GM21526 (cell line): Measurements from ENCODE around the gene PRR35.

Source experiments
- ATAC-seq: cut with Tn5 transposase; IDR thresholded peaks from one replicate; pipeline ENCODE4 v1.9.1; 2021; ENCODE audit warnings: moderate library complexity; ENCODE audit not compliant: unreplicated experiment, low FRiP score

PRR35 gene

DNA sequence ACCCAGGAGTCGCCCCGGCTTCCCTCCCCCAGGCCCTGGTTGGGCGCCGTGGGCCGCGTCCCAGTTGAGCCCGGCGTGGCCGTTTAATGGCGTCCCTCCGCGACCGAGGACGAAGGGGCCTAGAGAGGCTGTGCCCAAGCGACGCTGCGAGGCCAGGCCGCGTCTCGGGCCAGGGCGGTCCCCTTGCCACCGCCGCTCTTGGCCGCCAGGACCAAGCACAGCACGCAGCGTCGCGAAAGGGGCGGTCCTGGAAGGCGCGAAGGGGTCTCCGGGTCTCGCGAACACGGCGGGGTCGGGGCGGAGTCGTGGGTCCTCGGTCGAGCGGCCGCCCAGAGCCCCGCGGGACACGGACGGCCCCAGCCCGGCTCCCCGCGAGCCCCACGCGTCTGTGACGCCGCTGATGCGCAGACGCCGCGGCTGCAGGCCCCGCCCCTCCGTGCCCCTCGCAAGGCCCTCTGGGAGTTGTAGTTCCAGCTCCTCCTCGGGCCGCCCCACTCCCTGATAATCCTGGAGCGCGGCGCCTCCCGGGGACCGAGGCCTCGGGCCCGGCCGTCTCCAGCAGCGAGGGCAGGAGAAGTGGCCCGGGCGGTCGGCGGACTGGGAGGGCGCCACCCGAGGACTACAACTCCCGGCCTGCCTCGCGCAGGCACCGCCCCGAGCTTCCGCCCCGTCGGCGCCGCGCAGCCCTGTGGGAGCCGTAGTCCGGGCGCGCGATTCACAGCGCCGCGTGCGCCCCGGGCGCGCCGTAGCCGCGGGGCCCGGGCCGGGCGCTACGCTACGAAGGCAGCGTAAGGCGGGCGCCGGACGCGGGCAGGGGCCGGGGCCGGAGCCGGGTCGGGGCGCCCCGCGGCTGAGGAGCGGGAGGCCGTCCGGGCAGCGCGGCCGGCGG, 32.9 kb upstream of the PRR35 start, which contains the start of gene CAPN15:
Gene CAPN15, plus strand, starts transcription at position 698 of the 889 bp plus-strand sequence. CDS start 19,127 bp downstream, outside the sequence.
- ATAC-seq, result peak; percentile 60

- ATAC-seq, result peak; percentile 5
Observed at GRCh38 chr16:528111-529011, 31.8 kb upstream of the PRR35 start.

GRCh38 chr16:529012-529575, 31.1 kb upstream of the PRR35 start:
- no peak for ATAC-seq

- no peak for ATAC-seq
Observed at GRCh38 chr16:530111-530817, 29.9 kb upstream of the PRR35 start.

DNA sequence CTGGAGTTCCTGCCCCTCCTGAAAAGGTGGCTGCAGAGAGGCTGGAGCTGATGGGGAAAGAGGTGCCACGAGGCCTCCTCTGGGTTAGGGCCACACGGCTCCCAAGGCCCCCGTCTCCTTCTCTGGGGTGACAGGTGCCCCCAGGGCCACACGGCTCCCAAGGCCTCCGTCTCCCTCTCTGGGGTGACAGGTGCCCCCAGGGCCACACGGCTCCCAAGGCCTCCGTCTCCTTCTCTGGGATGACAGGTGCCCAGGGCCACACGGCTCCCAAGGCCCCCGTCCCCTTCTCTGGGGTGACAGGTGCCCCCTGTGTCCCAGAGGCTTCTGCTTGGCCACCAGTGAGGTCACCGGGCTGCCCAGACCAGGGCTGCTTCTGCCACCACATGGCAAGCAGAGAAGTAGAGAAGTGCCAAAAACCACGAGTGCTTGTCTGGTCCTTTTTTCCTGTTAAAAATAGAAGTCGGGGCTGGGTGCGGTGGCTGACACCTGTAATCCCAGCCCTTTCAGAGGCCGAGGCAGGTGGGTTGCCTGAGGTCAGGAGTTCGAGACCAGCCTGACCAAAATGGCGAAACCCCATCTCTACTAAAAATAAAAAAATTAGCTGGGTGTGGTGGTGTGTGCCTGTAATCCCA, 28.6 kb upstream of the PRR35 start:
- ATAC-seq, result no peak

GRCh38 chr16:533391-534123, 26.6 kb upstream of the PRR35 start:
- ATAC-seq, result no peak

DNA sequence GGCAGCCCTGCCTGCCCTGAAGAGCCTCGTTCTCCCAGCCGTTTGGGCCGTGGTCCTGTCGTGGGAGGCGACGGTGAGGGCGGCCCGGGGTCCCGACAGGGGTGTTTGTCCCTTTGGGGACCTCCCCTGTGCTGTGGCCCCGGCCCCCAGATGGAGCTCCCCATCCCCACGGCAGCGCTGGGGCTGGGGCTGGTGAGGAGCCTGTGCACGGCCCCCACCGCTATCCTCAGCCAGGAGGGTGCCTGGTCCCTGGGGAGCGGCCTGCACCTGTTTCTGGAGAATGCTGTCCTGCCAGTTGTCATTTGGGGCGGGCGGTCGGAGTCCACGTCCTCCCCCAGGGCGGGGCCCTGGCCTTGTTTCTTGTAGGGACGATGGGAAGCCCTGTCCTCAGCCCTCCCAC, 26.1 kb upstream of the PRR35 start:
- ATAC-seq, result no peak

DNA sequence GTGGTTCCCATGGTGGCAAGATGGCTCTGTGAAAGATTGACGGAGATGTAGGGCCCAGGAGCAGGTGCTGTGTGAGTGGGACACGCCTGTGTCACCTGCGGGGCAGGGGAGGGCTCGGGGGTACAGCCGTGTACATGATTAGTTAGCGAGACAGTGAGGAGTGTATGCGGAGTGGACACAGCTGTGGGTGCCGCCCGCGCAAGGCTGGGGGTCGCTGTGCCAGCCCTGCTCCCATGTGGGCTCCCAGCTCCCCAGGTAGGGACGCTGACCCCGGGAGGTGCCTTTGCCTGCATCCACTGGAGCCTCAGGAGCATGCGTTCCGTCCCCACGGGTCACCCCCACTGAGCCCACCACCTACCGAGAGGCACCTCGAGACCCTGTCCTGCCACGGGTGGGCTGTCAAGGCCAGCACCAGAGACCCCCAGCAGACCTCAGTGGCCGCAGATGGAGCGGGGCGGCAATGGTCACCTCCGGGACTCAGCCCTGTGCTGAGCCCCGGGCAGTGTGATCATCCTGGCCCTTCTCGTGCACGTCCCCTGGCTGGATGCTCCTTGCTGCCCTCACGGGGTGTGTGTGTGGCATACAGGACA, 25.2 kb upstream of the PRR35 start:
- ATAC-seq, result no peak

DNA sequence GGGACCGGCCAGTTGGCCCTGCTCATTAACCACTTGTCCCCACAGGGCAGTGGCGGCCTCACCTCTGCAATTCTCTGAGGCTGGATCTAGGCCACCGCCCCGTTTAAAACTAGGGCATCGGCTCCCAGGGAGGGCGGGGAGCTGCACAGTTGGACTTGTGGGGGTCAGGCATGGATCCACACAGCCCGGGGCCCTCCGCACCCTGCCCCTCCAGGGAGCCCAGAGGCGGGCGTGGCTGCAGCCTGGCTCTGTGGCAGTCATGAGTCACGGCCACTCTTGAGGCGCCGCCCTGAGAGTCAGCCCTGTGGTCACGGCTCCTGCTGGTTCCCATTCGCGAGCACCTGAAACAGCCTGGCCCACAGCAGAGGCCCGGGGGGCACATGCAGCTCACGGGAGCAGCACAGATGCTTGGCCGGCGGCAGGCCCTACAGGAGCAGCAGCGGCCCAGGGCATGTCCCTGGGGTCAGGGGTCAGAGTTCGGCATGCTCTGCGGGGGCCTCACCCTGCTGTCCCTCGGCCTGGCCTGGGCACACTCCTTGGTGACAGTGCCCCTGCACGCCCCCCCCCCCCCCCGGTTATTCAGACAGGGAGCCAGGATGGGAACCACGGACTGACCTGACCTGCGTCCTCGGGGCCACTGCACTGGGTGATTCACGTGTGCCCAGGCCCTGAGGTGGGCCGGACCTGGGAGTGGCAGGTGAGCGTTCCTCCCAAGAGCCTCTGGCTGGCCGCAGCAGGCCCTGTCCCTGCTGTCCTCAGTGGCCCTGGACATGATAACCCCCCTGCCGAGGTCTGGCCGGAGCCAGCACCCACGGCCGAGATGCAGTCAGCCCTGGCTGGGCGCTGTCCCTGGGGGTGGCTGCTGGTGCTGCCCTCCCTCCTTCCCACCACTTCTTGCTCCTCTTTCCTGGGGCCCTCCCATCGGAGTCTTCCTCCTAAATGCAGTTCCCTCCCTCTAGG, 24.5 kb upstream of the PRR35 start:
- ATAC-seq, result no peak

DNA sequence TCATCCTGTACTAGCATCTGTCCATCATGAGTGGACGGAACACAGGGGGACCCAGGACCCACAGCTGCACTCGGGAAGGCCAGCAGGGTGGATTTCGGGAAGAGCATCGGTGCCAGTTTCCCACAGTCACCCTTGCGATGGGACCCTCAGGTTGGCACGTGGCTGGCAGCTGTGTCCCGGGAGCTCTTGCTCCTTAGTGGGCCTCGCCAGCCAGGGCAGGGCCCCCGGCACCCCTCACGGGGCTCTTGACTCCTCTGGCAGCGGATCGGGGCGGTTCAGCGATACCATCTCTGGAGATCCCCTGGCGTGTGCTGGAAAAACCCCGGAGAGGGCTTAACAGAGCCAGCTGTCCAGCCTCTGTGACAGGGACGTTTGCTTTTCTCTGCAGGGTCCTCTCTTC, 23.4 kb upstream of the PRR35 start:
- no peak for ATAC-seq

DNA sequence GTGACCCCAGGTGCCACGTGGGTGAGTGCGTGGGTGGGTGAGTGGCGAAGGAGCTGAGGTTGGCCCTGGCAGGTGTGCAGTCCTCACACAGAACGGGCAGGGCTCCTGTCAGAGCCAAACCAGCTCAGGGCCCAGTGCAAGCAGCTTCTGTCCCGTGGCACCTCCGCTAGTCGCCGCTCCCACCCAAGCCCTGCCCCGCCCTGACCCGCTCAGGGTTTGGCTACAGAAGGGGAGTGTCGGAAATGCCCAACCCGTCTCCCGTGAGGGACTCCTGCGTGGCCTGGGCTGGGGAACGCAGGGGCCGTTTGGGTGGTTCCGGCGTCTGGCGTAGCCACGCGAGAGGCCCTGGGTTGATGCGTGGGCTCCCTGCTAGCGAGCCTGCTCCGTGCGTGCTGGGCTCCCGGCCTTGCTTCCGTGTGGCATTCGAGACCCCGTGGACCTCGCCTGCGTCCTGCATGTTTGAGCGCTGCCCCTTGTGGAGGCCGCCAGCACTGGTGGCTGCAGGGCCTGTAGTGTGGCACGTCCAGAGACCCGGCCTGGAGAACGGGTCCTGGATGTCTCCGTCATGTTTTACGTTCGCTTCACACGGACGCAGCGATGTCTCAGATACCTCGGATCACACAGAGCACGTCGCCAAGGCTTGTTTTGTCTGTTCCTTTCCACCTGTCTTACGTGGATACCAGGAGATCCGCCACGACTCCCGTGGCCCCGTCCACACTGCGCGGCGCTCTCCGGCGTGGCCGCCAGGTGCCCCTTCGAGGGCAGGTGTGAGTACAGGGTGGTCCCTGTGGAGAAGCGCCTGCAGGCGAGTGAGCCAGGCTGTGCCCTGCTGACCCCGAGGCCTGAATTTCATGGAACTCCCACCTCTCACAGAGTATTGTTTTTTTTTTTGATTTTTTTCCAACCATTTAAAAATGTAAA, 22.5 kb upstream of the PRR35 start:
- no peak for ATAC-seq

- no peak for ATAC-seq
Observed at GRCh38 chr16:539901-540530, 20.2 kb upstream of the PRR35 start.

DNA sequence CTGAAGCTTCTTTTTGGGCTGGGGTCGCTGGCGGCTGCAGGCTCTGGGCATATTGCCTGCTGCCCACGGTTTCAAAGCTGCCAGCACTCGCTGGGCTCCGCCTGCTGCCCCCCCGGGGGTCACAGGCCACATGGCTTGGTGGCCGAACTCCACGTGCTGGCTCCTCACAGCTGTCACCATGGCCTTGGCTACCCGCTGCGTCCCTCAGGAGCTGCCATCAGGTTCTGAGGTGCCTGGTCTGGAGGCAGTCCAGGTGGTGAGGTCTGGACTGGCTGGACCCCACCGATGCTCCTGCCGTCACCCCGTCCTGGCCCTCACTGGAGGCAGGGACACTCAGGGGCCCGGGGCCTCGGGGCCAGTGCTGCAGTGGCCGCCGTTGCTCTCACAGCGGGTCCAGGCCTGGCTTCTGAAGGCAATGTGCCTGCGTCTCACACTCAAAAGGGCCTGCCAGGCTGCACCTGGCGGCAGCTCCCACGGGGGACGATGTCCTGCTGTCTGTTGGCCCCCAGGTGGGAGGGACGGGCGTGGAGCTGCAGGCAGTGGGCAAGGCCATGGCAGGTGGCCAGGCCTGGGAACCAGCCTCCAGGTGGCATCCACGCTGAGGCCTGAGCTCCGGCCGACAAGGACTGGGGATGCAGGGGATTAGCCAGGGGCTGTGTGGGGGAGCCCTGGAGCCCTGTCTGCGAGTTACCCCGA, 19.4 kb upstream of the PRR35 start:
- no peak for ATAC-seq

DNA sequence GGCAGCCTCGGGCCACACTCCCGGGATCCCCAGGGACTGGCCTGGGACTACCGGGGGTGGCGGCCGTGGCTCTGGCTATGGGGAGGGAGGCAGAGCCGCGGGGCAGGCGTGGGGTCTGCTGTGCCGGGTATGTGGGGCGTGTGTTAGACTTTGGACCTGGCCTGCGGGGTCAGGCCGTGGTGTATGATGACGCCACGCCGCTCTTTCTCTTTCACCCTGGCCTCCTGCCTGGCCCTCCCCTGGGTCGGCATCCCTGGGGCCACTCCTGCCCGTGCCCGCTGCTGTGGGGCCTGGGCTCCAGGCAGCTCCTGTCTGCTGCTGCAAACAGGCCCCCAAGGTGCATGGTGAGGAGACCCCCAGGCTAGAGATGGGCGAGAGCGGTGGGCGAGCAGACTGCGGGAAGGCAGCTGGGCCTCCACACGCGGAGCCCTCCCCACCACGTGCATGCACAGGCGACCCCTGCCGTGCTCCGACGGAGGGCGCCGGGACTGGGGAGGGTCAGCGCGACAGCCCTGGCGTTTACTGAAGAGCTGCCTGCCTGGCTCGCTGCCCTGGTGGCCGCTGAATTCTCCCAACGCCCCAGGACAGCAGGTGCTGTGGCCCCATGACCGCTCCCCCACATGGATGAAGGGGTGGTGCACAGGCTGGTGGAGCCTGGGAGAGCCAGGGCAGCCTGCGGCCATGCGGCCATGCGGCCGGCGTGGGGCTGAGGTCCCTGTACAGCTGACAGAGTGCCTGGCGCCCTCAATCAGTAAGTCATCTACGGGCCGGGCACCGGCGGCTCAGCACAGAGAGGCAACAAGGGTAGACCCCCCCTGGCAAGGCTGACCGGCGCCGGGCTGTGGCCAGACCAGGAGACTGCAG, 16.7 kb upstream of the PRR35 start:
- no peak for ATAC-seq

- no peak for ATAC-seq
Observed at GRCh38 chr16:544517-544916, 15.7 kb upstream of the PRR35 start.
